IMR-90 (cell line): ENCODE measurements around the gene CD2AP. TPM values are rescaled to one million over a fixed set of nuclear protein-coding genes. Genes with fewer than 3 reads are reported as not detected.

ENCODE experiments used
- ATAC-seq: fragments of 200-7000 bp; cut with Tn5 transposase; 2 replicates; pipeline ENCODE4 v1.9.1; 2020; ENCODE audit warnings: low read depth, mild to moderate bottlenecking, moderate library complexity
- BruUV-seq: library from RNA; stranded (reverse); fragments of 400-500 nt; replicated peaks from 2 replicates; lab custom pipeline; 2021; lab: Mats Ljungman, UMichigan
- CTCF ChIA-PET: fragments of 300-600 bp; formaldehyde crosslinking; extraction: SDS; loops from one replicate; lab custom pipeline; 2021; ENCODE audit warnings: antibody characterized with exemption; lab: Yijun Ruan, JAX
- POLR2A ChIA-PET: fragments of 300-600 bp; sonication (Branson Sonifier 250); formaldehyde crosslinking; loops from one replicate; lab custom pipeline; 2022; ENCODE audit warnings: antibody characterized with exemption; ENCODE audit not compliant: unreplicated experiment; lab: Charles Lee
- DNase-seq: peaks from one replicate; pipeline ENCODE4 v3.0.0; 2013
- H2AFZ ChIP-seq: replicated peaks from 2 replicates; pipeline ENCODE3; 2013; ENCODE audit warnings: low read length, mild to moderate bottlenecking; ENCODE audit not compliant: poor library complexity
- H2AK5ac ChIP-seq: 2 replicates; pipeline ENCODE4 v1.6.1; 2013; ENCODE audit warnings: low read depth, low read length, inconsistent platforms
- H2AK9ac ChIP-seq: replicated peaks from 2 replicates; pipeline ENCODE3; 2013; ENCODE audit warnings: mild to moderate bottlenecking, low read depth, low read length, moderate library complexity; ENCODE audit not compliant: poor library complexity
- H2BK120ac ChIP-seq: 2 replicates; pipeline ENCODE4 v1.6.1; 2013; ENCODE audit warnings: low read depth, low read length, inconsistent platforms
- H2BK15ac ChIP-seq: 3 replicates; pipeline ENCODE4 v1.6.1; 2013; ENCODE audit warnings: low read depth, low read length, inconsistent platforms
- H2BK20ac ChIP-seq: 2 replicates; pipeline ENCODE4 v1.6.1; 2013; ENCODE audit warnings: low read depth, mild to moderate bottlenecking, inconsistent platforms, low read length, moderate library complexity
- H2BK5ac ChIP-seq: 2 replicates; pipeline ENCODE4 v1.6.1; 2013; ENCODE audit warnings: mild to moderate bottlenecking, low read depth, low read length, inconsistent platforms; ENCODE audit not compliant: poor library complexity, severe bottlenecking
- H3K14ac ChIP-seq: replicated peaks from 2 replicates; pipeline ENCODE4 v1.6.1; 2013; ENCODE audit warnings: low read depth, low read length, inconsistent platforms
- H3K18ac ChIP-seq: 2 replicates; pipeline ENCODE4 v1.6.1; 2013; ENCODE audit warnings: low read depth, low read length, control low read depth
- H3K23ac ChIP-seq: 2 replicates; pipeline ENCODE4 v1.6.1; 2013; ENCODE audit warnings: low read depth, low read length, inconsistent platforms
- H3K27ac ChIP-seq: 2 replicates; pipeline ENCODE4 v1.5.1; 2013; ENCODE audit warnings: mild to moderate bottlenecking, control low read depth, low read length; ENCODE audit not compliant: insufficient read depth
- H3K27me3 ChIP-seq: 2 replicates; pipeline ENCODE4 v1.6.1; 2013; ENCODE audit warnings: low read length; ENCODE audit not compliant: control insufficient read depth, insufficient read depth
- H3K36me3 ChIP-seq: 2 replicates; pipeline ENCODE4 v1.6.1; 2013; ENCODE audit warnings: low read length, mixed read lengths; ENCODE audit not compliant: control insufficient read depth, insufficient read depth
- H3K4ac ChIP-seq: 2 replicates; pipeline ENCODE4 v1.6.1; 2013; ENCODE audit warnings: low read depth, low read length, inconsistent platforms
- H3K4me1 ChIP-seq: 2 replicates; pipeline ENCODE4 v1.6.1; 2013; ENCODE audit warnings: low read length, mixed read lengths; ENCODE audit not compliant: control insufficient read depth, insufficient read depth
- H3K4me2 ChIP-seq: 2 replicates; pipeline ENCODE4 v1.6.1; 2013; ENCODE audit warnings: low read depth, mild to moderate bottlenecking, control low read depth, low read length, moderate library complexity
- H3K4me3 ChIP-seq: 2 replicates; pipeline ENCODE4 v1.5.1; 2013; ENCODE audit warnings: low read depth, mild to moderate bottlenecking, control low read depth, low read length, moderate library complexity; ENCODE audit not compliant: insufficient read depth
- H3K56ac ChIP-seq: 2 replicates; pipeline ENCODE4 v1.6.1; 2013; ENCODE audit warnings: low read length, inconsistent platforms; ENCODE audit not compliant: insufficient read depth; ENCODE audit errors: extremely low read depth
- H3K79me1 ChIP-seq, 2 experiments: 2 replicates each; pipeline ENCODE4 v1.6.1; 2013; ENCODE audit warnings: low read length in 2 of 2, inconsistent platforms in 1 of 2, low read depth in 1 of 2
- H3K9ac ChIP-seq: 2 replicates; pipeline ENCODE4 v1.6.1; 2013; ENCODE audit warnings: low read depth, low read length, control low read depth
- H3K9me1 ChIP-seq: 2 replicates; pipeline ENCODE4 v1.6.1; 2013; ENCODE audit warnings: low read length, inconsistent platforms; ENCODE audit not compliant: insufficient read depth
- H3K9me3 ChIP-seq: 2 replicates; pipeline ENCODE4 v1.6.1; 2013; ENCODE audit warnings: low read length; ENCODE audit not compliant: control insufficient read depth, insufficient read depth
- H4K20me1 ChIP-seq: 2 replicates; pipeline ENCODE4 v1.6.1; 2013; ENCODE audit warnings: low read length, inconsistent platforms; ENCODE audit not compliant: insufficient read depth
- H4K5ac ChIP-seq: 2 replicates; pipeline ENCODE4 v1.6.1; 2013; ENCODE audit warnings: mild to moderate bottlenecking, low read depth, low read length, control low read depth
- H4K8ac ChIP-seq, 2 experiments: 2 replicates each; pipeline ENCODE4 v1.6.1; 2013; ENCODE audit warnings: low read depth in 2 of 2, low read length in 2 of 2, control low read depth in 1 of 2, inconsistent platforms in 1 of 2
- H4K91ac ChIP-seq: 2 replicates; pipeline ENCODE4 v1.6.1; 2013; ENCODE audit warnings: low read depth, low read length, inconsistent platforms; ENCODE audit not compliant: insufficient read depth
- CEBPB ChIP-seq: IDR thresholded peaks from 2 replicates; pipeline ENCODE4 v1.6.1; 2012; ENCODE audit warnings: low read depth, low read length, improper control_type of control experiment
- CHD1 ChIP-seq: IDR thresholded peaks from 2 replicates; pipeline ENCODE4 v1.6.1; 2012; ENCODE audit warnings: low read depth, low read length, improper control_type of control experiment
- FOS ChIP-seq: fragments of 150-350 bp; IDR thresholded peaks from 2 replicates; pipeline ENCODE4 v1.6.1; 2016; ENCODE audit warnings: low read depth, low read length
- MAFK ChIP-seq: IDR thresholded peaks from 2 replicates; pipeline ENCODE4 v1.6.1; 2012; ENCODE audit warnings: low read depth, low read length, improper control_type of control experiment
- MAZ ChIP-seq: IDR thresholded peaks from 2 replicates; pipeline ENCODE4 v1.6.1; 2012; ENCODE audit warnings: low read depth, mild to moderate bottlenecking, low read length, improper control_type of control experiment, moderate library complexity, borderline replicate concordance
- MXI1 ChIP-seq: IDR thresholded peaks from 2 replicates; pipeline ENCODE4 v1.6.1; 2012; ENCODE audit warnings: low read depth, mild to moderate bottlenecking, low read length, moderate library complexity, borderline replicate concordance
- NFE2L2 ChIP-seq: fragments of 150-350 bp; IDR thresholded peaks from 2 replicates; pipeline ENCODE4 v1.6.1; 2016; ENCODE audit warnings: low read depth, mild to moderate bottlenecking, low read length
- POLR2A ChIP-seq: IDR thresholded peaks from 2 replicates; pipeline ENCODE4 v1.6.1; 2012; ENCODE audit warnings: mild to moderate bottlenecking, low read depth, low read length
- RAD21 ChIP-seq: IDR thresholded peaks from 2 replicates; pipeline ENCODE4 v1.6.1; 2012; ENCODE audit warnings: low read length, improper control_type of control experiment
- RCOR1 ChIP-seq: IDR thresholded peaks from 2 replicates; pipeline ENCODE4 v1.6.1; 2012; ENCODE audit warnings: mild to moderate bottlenecking, low read length, improper control_type of control experiment; ENCODE audit not compliant: insufficient replicate concordance
- RFX5 ChIP-seq: IDR thresholded peaks from 2 replicates; pipeline ENCODE4 v1.8.0; 2012; ENCODE audit warnings: low read depth, mild to moderate bottlenecking, low read length, moderate library complexity
- SMC3 ChIP-seq: fragments of 150-350 bp; IDR thresholded peaks from 2 replicates; pipeline ENCODE4 v1.6.1; 2016; ENCODE audit warnings: low read depth, mild to moderate bottlenecking, antibody characterized with exemption, low read length, moderate library complexity
- WGBS, 2 experiments: methylation state at CpG; one replicate each; pipeline versions ENCODE4 v1.1.5 to v1.1.7; 2013; ENCODE audit warnings: missing lambda C conversion rate in 2 of 2; ENCODE audit not compliant: insufficient read length in 1 of 2; ENCODE audit errors: extremely low coverage in 2 of 2; 5-methylcytosine and 5-hydroxymethylcytosine counted together
- dilution Hi-C: fragments of 300-500 bp; cut with HindIII; formaldehyde crosslinking; loops from one replicate; pipeline ENCODE4 v1.14.3; 2018; ENCODE audit warnings: low sequenced_read_pairs; ENCODE audit not compliant: unreplicated experiment
- in situ Hi-C: fragments of 300-500 bp; cut with MboI; formaldehyde crosslinking; loops from 3 replicates; pipeline ENCODE4 v1.14.3; 2019; ENCODE audit warnings: low sequenced_read_pairs, inconsistent platforms, mixed read lengths
- intact Hi-C: fragments of 100-400 bp; cut with micrococcal nuclease; formaldehyde crosslinking; loops from 2 replicates; pipeline ENCODE4 v1.10.0; 2022
- polyA plus RNA-seq, 3 experiments: library from polyadenylated mRNA; depleted of rRNA; stranded (reverse); fragments of >200 nt; gene quantifications; 2 replicates each; pipeline ENCODE4 v1.2.3, GENCODE V29; 2012; ENCODE audit warnings: low replicate concordance in 1 of 3
- total RNA-seq: library from RNA; depleted of rRNA; stranded (reverse); fragments of >200 nt; gene quantifications from 2 replicates; pipeline ENCODE4 v1.2.3, GENCODE V29; 2012
- TF ChIP-seq, protein P1 (sequence below): conservative IDR thresholded peaks from 2 replicates; pipeline ENCODE4 v1.5.1; 2012; ENCODE audit warnings: mild to moderate bottlenecking, low read depth, low read length, improper control_type of control experiment
- TF ChIP-seq, protein P2 (sequence below): fragments of 150-350 bp; IDR thresholded peaks from 2 replicates; pipeline ENCODE4 v1.6.1; 2017; ENCODE audit warnings: mild to moderate bottlenecking, antibody characterized with exemption, low read length, low read depth
- TF ChIP-seq, protein P3 (sequence below): fragments of 150-350 bp; IDR thresholded peaks from 2 replicates; pipeline ENCODE4 v1.6.1; 2016; ENCODE audit warnings: low read depth, mild to moderate bottlenecking, low read length, moderate library complexity, borderline replicate concordance

CD2AP gene
- total and polyA plus RNA-seq, 2 of the 4 experiments (the other 2 are of a cell fraction) = 5.3 to 7.5 TPM

DNA sequence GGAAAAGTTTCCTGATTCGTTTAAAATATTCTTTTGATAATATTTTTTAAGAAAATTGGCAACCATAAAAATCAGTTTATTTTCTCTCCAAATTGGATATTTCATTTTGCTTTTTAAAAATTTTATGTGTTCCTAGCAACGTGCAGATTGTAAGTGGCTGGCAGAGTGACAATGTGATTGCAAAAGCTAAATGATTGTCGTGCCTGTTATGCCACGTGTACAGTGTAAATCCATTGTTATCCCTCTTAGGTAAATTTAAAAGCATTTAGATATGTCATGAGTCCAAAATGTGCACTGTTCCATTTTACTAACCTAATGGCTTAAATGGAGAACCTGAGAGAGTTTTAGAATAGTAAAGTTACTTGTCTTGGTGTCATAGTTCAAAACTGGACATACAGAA is 126.4 kb downstream of the CD2AP start:
- Histone ChIP-seq H3K18ac (no peak overlapping the region), H3K56ac (no peak overlapping the region), H3K27ac (no peak overlapping the region), H2AK5ac (no peak overlapping the region), H3K9ac (no peak overlapping the region), H2BK120ac (no peak overlapping the region), H3K4me3 (no peak overlapping the region), H2BK5ac (no peak overlapping the region), H2BK15ac (no peak overlapping the region), H4K8ac (no peak overlapping the region), H3K4me2 (no peak overlapping the region), H4K20me1 (no peaks in the 10 kb centered on the region), H3K9me3 (no peaks in the 10 kb centered on the region), H3K79me1 (no peaks in the 10 kb centered on the region; a peak in 1 of 4 replicates), H3K9me1 (no peaks in the 10 kb centered on the region), H3K36me3 (no peaks in the 10 kb centered on the region), H3K4ac (no peak overlapping the region), H3K4me1 (no peaks in the 10 kb centered on the region), H3K27me3 (no peaks in the 10 kb centered on the region), H4K91ac (no peak overlapping the region), H2AFZ (no peak overlapping the region), H3K23ac (no peak overlapping the region), H3K14ac (no peak overlapping the region), H4K5ac (no peak overlapping the region), H2BK20ac (no peak overlapping the region), H2AK9ac (no peak overlapping the region)
- dilution Hi-C loops = no loop called here
- no peak for ATAC-seq
- no peak for TF ChIP-seq FOS
- no peak for TF ChIP-seq SMC3
- TF ChIP-seq MAFK = no peak
- TF ChIP-seq, protein P1, sequence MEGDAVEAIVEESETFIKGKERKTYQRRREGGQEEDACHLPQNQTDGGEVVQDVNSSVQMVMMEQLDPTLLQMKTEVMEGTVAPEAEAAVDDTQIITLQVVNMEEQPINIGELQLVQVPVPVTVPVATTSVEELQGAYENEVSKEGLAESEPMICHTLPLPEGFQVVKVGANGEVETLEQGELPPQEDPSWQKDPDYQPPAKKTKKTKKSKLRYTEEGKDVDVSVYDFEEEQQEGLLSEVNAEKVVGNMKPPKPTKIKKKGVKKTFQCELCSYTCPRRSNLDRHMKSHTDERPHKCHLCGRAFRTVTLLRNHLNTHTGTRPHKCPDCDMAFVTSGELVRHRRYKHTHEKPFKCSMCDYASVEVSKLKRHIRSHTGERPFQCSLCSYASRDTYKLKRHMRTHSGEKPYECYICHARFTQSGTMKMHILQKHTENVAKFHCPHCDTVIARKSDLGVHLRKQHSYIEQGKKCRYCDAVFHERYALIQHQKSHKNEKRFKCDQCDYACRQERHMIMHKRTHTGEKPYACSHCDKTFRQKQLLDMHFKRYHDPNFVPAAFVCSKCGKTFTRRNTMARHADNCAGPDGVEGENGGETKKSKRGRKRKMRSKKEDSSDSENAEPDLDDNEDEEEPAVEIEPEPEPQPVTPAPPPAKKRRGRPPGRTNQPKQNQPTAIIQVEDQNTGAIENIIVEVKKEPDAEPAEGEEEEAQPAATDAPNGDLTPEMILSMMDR = no peak
- TF ChIP-seq CHD1 = no peak
- TF ChIP-seq NFE2L2 = no peak
- TF ChIP-seq POLR2A = no peak
- TF ChIP-seq MAZ = no peak
- TF ChIP-seq MXI1 = no peak
- TF ChIP-seq RCOR1 = no peak
- no peak for TF ChIP-seq RAD21
- no peak for TF ChIP-seq RFX5
- no peak for TF ChIP-seq CEBPB
- TF ChIP-seq, protein P2, sequence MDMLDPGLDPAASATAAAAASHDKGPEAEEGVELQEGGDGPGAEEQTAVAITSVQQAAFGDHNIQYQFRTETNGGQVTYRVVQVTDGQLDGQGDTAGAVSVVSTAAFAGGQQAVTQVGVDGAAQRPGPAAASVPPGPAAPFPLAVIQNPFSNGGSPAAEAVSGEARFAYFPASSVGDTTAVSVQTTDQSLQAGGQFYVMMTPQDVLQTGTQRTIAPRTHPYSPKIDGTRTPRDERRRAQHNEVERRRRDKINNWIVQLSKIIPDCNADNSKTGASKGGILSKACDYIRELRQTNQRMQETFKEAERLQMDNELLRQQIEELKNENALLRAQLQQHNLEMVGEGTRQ = no peak
- TF ChIP-seq, protein P3, sequence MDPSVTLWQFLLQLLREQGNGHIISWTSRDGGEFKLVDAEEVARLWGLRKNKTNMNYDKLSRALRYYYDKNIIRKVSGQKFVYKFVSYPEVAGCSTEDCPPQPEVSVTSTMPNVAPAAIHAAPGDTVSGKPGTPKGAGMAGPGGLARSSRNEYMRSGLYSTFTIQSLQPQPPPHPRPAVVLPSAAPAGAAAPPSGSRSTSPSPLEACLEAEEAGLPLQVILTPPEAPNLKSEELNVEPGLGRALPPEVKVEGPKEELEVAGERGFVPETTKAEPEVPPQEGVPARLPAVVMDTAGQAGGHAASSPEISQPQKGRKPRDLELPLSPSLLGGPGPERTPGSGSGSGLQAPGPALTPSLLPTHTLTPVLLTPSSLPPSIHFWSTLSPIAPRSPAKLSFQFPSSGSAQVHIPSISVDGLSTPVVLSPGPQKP = no peak
- intact Hi-C loops = loop anchor here (10.0 kb wide), 1 partner anchor 189 kb away; no protein-coding TSS in a partner anchor
- DNase-seq = no peak
- POLR2A ChIA-PET = no interaction called here
- BruUV-seq = no TSS peak
- WGBS, 2 experiments = no CpG with 5 or more reads among the region's 4 CpGs
- CTCF ChIA-PET = no interaction called here
- in situ Hi-C loops = no loop called here
